GM19397 (cell line): ENCODE results near the gene ZMAT2.
"Not testable (repeated sequence)": the region's sequence is repeated elsewhere in the genome, so short reads cannot be mapped to it uniquely, and the experiment has no call there.

Experiments used
- ATAC-seq: cut with Tn5 transposase; IDR thresholded peaks from one replicate; pipeline ENCODE4 v1.9.1; 2021; ENCODE audit warnings: mild to moderate bottlenecking, moderate library complexity; ENCODE audit not compliant: unreplicated experiment

Gene ZMAT2

GRCh38 chr5:140708787-140709186 is 8.5 kb downstream of the ZMAT2 start:
- ATAC-seq = not testable (repeated sequence)

- ATAC-seq = peak; percentile 92
These were observed 10.8 kb downstream of the ZMAT2 start for GRCh38 chr5:140710899-140711552.

GRCh38 chr5:140711794-140712193 is 11.5 kb downstream of the ZMAT2 start:
- ATAC-seq = no peak

GRCh38 chr5:140713562-140714094 is 13.4 kb downstream of the ZMAT2 start:
- ATAC-seq = no peak

- not testable (repeated sequence) for ATAC-seq
These were observed 16.0 kb downstream of the ZMAT2 start for GRCh38 chr5:140716238-140716637.

GRCh38 chr5:140718266-140718592 is 18.0 kb downstream of the ZMAT2 start:
- ATAC-seq = no peak

- ATAC-seq = not testable (repeated sequence)
These were observed 20.5 kb downstream of the ZMAT2 start for GRCh38 chr5:140720738-140721137.

- not testable (repeated sequence) for ATAC-seq
These were observed 21.1 kb downstream of the ZMAT2 start for GRCh38 chr5:140721395-140721794.

GRCh38 chr5:140725799-140726471 is 25.7 kb downstream of the ZMAT2 start:
- ATAC-seq = peak; percentile 86

GRCh38 chr5:140733098-140733497 is 32.9 kb downstream of the ZMAT2 start:
- ATAC-seq = no peak

- no peak for ATAC-seq
These were observed 34.1 kb downstream of the ZMAT2 start for GRCh38 chr5:140734354-140734753.

GRCh38 chr5:140737486-140737885 is 37.2 kb downstream of the ZMAT2 start:
- ATAC-seq = no peak

GRCh38 chr5:140741967-140742366 is 41.7 kb downstream of the ZMAT2 start:
- no peak for ATAC-seq

- no peak for ATAC-seq
These were observed 53.3 kb downstream of the ZMAT2 start for GRCh38 chr5:140753561-140753960.
